ENCODE data around the gene PUS1.
"Not testable (repeated sequence)": the region's sequence is repeated elsewhere in the genome, so short reads cannot be mapped to it uniquely, and the experiment has no call there.

PUS1 gene

GRCh38 chr12:131959641-131960589, 30.8 kb downstream of the PUS1 start:
- H3K36me3 ChIP-seq (ENCODE audit: control insufficient read depth in 2 of 2, insufficient read depth in 1 of 2, low read length in 2 of 2) = peaks cover 5 to 14% of the 10 kb centered on the region in 2 experiments; a peak in 2 of 3 replicates
- peaks cover 19% of the 10 kb centered on the region for H3K4me1 ChIP-seq (ENCODE audit: control insufficient read depth, insufficient read depth, low read length)
- no peaks in the 10 kb centered on the region for H3K9me3 ChIP-seq (ENCODE audit: control insufficient read depth, insufficient read depth, low read depth, low read length)
- POLR2A ChIA-PET = interaction anchor here (1.1 kb wide), 2 partner anchors 10 to 30 kb away, joined by 3 read pairs; partner anchors contain the start of gene EP400
- no peak overlapping the region for H3K4me3 ChIP-seq (ENCODE audit: low read depth, low read length)
- TF ChIP-seq ZFHX2 (tag by site-specific recombination; conservative IDR thresholded peaks at IDR 0.05) = peak; percentile 86
- peak; percentile 86 for TF ChIP-seq EGR2 (tag by site-specific recombination; IDR thresholded peaks at IDR 0.05; ENCODE audit: low read depth)
- TF ChIP-seq ZIC2 (tag by site-specific recombination; IDR thresholded peaks at IDR 0.05) = peak; percentile 45
- no peak for TF ChIP-seq ZNF624 (tag by site-specific recombination; IDR thresholded peaks at IDR 0.05)
- no peak for TF ChIP-seq ZNF155 (tag by site-specific recombination; IDR thresholded peaks at IDR 0.05)
- CTCF ChIA-PET = interaction anchor here (0.6 to 0.9 kb wide), 2 partner anchors 9 to 206 kb away, joined by 3 to 4 read pairs; no protein-coding TSS in a partner anchor
- no peak overlapping the region for H3K27ac ChIP-seq (ENCODE audit: extremely low read depth, low read depth, low read length)

GRCh38 chr12:131960590-131961325, 31.7 kb downstream of the PUS1 start:
- Histone ChIP-seq H3K4me1 (ENCODE audit: control insufficient read depth, insufficient read depth, low read length) (peaks cover 19% of the 10 kb centered on the region), H3K36me3 (ENCODE audit: control insufficient read depth in 2 of 2, insufficient read depth in 1 of 2, low read length in 2 of 2) (peaks cover 5 to 14% of the 10 kb centered on the region in 2 experiments; a peak in 2 of 3 replicates)
- CTCF ChIA-PET; POLR2A ChIA-PET; H3K27ac ChIP-seq (ENCODE audit: extremely low read depth, low read depth, low read length); H3K4me3 ChIP-seq (ENCODE audit: low read depth, low read length); H3K9me3 ChIP-seq (ENCODE audit: control insufficient read depth, insufficient read depth, low read depth, low read length): not testable (repeated sequence)

- peaks cover 5 to 14% of the 10 kb centered on the region in 2 experiments; a peak in 2 of 3 replicates for H3K36me3 ChIP-seq (ENCODE audit: control insufficient read depth in 2 of 2, insufficient read depth in 1 of 2, low read length in 2 of 2)
- H3K27ac ChIP-seq (ENCODE audit: extremely low read depth, low read depth, low read length); H3K9me3 ChIP-seq (ENCODE audit: control insufficient read depth, insufficient read depth, low read depth, low read length); CTCF ChIA-PET; H3K4me3 ChIP-seq (ENCODE audit: low read depth, low read length); POLR2A ChIA-PET: not testable (repeated sequence)
- H3K4me1 ChIP-seq (ENCODE audit: control insufficient read depth, insufficient read depth, low read length) = peaks cover 13% of the 10 kb centered on the region
These were observed 32.3 kb downstream of the PUS1 start for GRCh38 chr12:131961328-131961727.

- ChIA-PET CTCF (interaction anchor here (0.9 kb wide), 1 partner anchor 9 kb away, joined by 3 read pairs; no protein-coding TSS in a partner anchor), POLR2A (no interaction called here)
- Histone ChIP-seq H3K27ac (ENCODE audit: extremely low read depth, low read depth, low read length) (no peak overlapping the region), H3K4me3 (ENCODE audit: low read depth, low read length) (no peak overlapping the region), H3K36me3 (ENCODE audit: control insufficient read depth in 2 of 2, insufficient read depth in 1 of 2, low read length in 2 of 2) (peaks cover 5 to 14% of the 10 kb centered on the region in 2 experiments; a peak in 2 of 3 replicates), H3K4me1 (ENCODE audit: control insufficient read depth, insufficient read depth, low read length) (peaks cover 9% of the 10 kb centered on the region; the same call in 1 of the 2 replicates), H3K9me3 (ENCODE audit: control insufficient read depth, insufficient read depth, low read depth, low read length) (no peaks in the 10 kb centered on the region)
- TF ChIP-seq ZNF362 (tag by site-specific recombination; IDR thresholded peaks at IDR 0.05) (no peak), ZNF473 (tag by site-specific recombination; IDR thresholded peaks at IDR 0.05) (no peak), PRDM4 (tag by site-specific recombination; IDR thresholded peaks at IDR 0.05) (no peak), BCL6B (tag by site-specific recombination; IDR thresholded peaks at IDR 0.05) (no peak), SP2 (tag by site-specific recombination; IDR thresholded peaks at IDR 0.05) (no peak), ZNF513 (tag by site-specific recombination; IDR thresholded peaks at IDR 0.05) (no peak), MZF1 (tag by site-specific recombination; IDR thresholded peaks at IDR 0.05; ENCODE audit: borderline replicate concordance) (no peak), ZNF10 (tag by site-specific recombination; IDR thresholded peaks at IDR 0.05) (no peak), ZNF398 (tag by site-specific recombination; IDR thresholded peaks at IDR 0.05) (no peak)
These were observed 33.0 kb downstream of the PUS1 start for GRCh38 chr12:131962069-131962468.

Data from HEK293 (cell line).